Fibroblast of mammary gland (primary cell): Measurements from ENCODE around the gene MLLT1.

Experiments
- DNase-seq: peaks from one replicate; pipeline ENCODE4 v3.0.0-alpha.2; 2010; ENCODE audit warnings: low read depth
- H3K4me3 ChIP-seq: 2 replicates; pipeline ENCODE4 v1.5.1; 2011; ENCODE audit warnings: low read depth, mild to moderate bottlenecking, low read length, moderate library complexity; ENCODE audit not compliant: control insufficient read depth
- TF ChIP-seq, protein P1 (sequence below): conservative IDR thresholded peaks from 2 replicates; pipeline ENCODE4 v1.5.1; 2011; ENCODE audit warnings: low read depth, low read length, inconsistent platforms; ENCODE audit not compliant: control insufficient read depth, insufficient read depth

Gene MLLT1

DNA sequence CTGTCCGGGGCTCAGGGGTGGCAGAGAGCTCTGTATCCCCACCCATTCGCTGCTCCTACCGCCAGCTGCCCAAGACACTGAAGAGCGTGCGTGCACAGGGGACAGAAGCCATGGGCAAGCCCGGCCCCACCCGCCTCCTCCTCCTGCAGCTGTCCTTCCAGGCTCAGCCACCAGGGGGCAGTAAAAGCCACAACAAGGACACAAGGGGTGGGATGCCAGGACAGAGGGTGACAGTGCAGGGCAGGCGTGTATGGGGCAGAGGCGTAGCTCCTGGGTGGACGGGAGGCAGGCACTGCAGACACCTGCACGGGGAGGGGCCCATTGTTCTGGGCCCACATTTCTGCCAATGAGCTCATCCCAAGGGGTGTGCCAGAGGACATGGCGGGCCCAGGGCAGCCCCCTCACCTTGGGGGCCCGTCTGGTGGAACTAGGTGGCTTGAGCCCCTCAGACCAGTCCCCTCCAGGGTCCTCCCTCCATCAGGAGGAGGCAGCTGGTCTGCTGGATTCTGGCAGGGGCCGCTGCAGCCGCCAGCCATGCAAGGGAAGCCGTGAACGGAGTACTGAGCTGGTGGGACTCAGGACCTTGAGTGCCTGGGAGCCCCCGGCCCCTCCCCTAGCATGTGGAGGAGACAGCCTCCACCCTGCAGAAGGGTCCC is 61.2 kb downstream of the MLLT1 start:
- TF ChIP-seq, protein P1, sequence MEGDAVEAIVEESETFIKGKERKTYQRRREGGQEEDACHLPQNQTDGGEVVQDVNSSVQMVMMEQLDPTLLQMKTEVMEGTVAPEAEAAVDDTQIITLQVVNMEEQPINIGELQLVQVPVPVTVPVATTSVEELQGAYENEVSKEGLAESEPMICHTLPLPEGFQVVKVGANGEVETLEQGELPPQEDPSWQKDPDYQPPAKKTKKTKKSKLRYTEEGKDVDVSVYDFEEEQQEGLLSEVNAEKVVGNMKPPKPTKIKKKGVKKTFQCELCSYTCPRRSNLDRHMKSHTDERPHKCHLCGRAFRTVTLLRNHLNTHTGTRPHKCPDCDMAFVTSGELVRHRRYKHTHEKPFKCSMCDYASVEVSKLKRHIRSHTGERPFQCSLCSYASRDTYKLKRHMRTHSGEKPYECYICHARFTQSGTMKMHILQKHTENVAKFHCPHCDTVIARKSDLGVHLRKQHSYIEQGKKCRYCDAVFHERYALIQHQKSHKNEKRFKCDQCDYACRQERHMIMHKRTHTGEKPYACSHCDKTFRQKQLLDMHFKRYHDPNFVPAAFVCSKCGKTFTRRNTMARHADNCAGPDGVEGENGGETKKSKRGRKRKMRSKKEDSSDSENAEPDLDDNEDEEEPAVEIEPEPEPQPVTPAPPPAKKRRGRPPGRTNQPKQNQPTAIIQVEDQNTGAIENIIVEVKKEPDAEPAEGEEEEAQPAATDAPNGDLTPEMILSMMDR = peak; percentile 88
- H3K4me3 ChIP-seq = no peak overlapping the region
- peak; percentile 82 for DNase-seq

DNA sequence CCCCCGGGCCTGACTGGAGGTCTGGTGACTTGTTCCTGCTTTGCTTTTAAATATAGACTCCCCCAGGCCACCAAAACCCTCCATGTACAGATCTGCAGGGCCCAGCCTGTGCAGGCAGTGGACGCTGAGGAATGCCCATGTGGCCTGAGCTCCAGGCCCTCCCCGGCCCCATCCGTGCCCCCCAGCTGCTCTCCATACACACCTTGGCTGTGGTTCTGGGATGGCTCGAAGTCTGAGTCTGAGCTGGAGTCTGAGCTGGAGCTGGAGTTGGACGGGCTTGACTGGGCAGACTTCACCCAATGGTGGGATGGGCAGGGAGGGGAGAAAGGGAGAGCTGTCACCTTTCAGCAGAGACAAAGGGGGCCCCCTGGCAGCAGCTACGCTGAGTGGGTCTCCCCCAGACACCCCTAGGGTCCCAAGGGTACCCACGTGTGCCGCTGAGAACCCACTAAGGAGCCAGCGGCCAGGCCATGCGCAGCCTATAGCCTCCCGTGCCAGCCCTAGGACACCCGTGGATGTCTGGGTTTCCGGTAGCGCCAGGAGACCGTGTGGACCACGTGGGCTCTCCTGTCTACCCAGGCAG is 61.9 kb downstream of the MLLT1 start:
- DNase-seq = no peak
- TF ChIP-seq, protein P1 = no peak
- no peak overlapping the region for H3K4me3 ChIP-seq

DNA sequence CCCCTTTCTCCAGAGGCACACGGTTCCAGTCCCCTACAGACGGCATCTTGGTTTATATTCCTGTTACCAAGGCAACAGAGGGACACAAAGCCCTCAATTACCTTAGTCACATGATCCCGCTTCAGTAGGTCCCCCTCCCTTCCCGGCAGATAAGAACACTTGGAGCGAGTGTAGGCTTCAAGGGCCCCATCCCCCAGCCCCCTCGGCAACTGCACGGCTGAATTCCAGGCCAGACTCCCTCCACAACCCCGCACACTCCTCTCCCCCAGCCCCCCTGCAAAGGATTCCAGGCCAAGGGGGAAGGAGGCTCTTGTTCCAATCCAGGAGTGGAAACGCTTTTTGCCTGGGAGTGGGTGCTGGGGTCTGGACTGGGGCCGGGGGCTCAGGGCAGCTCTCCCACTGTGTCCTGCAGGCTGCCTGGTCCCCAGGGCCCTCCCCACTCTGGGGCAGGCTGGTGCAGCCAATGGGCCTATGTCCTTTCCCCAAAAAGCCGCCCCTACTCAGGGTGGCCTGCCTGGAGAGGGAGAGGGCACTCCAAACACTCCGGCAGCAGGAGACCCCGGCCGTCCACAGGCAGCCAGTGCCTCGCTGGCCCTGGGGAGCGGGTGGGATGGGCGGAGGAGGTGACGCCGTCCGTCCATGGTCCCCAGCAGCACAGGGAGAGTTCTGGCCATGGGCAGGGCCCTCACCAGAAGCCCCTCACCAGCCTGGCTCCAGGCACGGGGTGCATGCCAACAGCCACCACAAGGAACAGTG is 62.6 kb downstream of the MLLT1 start:
- H3K4me3 ChIP-seq = no peak overlapping the region
- no peak for DNase-seq

GRCh38 chr19:6216236-6216995 is 63.4 kb downstream of the MLLT1 start:
- no peak overlapping the region for H3K4me3 ChIP-seq
- no peak for DNase-seq
- TF ChIP-seq, protein P1 = no peak

More for the DNA sequence above, 62.6 kb downstream of the MLLT1 start:
- TF ChIP-seq, protein P1 = no peak

DNA sequence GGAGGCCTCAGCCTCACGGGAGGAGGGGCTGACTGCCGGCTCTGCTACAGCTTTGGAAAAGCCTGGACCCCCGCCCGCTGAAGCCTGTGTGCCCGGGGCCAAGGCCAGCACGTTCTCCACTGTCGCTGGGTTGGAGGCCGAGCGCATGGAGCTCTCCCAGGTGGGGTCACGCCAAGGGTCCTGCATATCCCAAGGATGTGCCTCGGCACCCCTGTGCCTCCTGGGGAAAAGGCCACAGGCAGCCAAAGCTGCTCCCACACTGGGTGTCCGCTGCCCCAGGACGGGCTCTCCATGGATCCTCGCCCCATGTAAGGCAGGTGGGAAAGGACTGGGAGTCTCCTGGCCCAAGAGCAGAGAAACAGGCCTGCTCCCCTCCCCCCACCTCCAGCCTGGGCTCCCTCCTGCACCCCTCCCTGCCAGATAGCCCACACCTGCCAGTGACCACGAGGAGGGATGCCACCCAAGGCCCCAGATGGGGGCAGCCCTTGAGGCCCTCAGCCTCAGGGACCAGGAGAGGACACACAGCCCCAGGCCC is 64.0 kb downstream of the MLLT1 start:
- TF ChIP-seq, protein P1 = no peak
- no peak overlapping the region for H3K4me3 ChIP-seq
- no peak for DNase-seq

- DNase-seq = no peak
- TF ChIP-seq, protein P1 = no peak
- H3K4me3 ChIP-seq = no peak overlapping the region
Measured at GRCh38 chr19:6214881-6215541, 64.8 kb downstream of the MLLT1 start.
